CD4-positive, alpha-beta T cell treated with Interleukin-15 for 1 hour (primary cell): Measurements from ENCODE around the gene GALNTL6.

Experiments used
- DNase-seq: peaks from one replicate; pipeline ENCODE4 v3.0.0-alpha.2; 2020

The GALNTL6 gene

DNA sequence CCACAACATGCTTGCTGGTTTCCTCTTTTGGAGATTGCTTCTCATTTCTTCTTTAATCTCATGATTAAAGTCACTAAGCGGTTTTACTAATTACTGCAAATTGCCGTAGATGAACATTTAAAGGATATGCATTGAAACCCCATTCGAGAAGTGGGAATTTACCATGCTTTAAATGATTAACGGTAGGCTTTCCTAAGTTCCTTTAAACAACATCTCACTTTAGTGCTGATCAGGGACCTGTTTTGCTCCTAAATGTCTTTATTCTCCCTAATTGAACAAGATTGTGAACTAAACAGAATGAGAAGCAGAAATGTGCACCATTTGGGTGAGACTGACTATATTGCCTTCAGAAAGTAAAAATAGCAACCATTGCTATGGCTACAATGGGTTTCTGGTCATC is 430.3 kb downstream of the GALNTL6 start:
- no peak for DNase-seq

DNA sequence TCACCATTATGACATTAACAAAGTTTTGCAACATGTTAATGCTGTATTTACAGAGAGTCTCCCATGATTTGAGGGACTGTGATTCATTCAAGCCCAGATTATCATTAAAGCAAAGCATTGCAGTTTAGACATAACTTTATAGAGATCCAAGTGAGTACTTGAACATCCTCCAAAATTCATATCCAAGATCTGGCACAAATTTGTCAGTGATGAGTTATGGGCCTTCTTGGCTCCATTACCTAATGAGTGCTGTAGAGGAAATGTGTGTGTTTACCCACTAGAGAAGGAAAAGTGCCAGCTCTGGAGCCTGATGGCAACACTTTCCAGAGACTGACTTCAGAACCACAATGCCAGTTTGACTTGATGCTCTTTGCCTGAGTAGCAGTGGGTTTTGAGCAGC is 432.3 kb downstream of the GALNTL6 start:
- no peak for DNase-seq

DNA sequence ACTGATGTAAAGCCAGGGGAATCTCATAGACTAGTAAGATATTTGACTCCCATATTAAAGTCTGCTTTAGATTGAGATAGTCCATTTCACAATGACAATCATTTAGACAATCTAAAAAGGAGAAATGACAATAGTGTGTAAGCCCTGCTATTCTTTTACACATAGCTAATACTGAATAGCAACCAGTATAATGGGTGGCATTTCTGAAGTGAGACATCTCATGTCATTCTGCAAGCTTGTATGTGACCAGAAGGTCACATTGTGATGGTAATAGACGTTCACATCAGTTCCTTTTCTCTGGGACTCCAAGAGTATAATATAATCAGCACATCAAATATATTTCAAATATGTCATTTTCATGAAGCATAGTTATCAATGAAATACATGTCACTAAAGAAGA is 440.2 kb downstream of the GALNTL6 start:
- no peak for DNase-seq

DNA sequence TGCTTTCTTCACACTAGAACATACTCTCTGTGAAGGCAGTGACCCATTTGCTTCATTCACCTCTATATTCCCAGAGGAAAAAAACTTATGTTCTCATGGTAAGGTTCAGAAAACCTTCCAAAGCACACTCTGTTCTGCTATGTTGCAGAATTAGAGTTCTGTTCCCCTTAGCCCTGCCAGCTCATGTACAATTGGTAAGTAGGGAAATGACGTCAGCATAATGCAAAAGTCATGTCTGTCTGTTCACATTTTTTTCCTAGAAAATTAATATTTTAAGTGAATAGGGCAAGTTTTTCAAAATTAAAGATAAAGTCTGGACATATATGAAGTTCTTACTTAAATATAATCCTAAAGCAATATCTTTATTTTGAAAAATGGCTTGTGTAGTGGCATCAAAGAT is 443.6 kb downstream of the GALNTL6 start:
- DNase-seq = no peak

DNA sequence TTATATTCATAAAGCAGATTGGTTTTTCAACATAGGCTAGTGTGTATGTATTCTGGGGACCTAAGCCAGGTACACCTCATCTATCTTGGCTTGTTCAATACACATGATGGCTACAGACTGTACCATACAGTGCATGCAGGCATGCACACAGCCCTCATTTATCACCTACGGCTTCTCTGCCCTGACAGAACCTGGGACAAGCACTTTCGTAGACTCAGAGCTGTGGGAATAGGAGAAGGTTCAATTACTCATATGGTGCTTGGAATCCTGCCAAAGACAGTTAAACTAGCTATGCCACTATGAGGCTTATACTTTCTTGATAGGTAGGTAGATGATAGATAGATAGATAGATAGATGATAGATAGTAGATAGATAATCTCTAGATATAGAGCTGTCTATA is 457.2 kb downstream of the GALNTL6 start:
- DNase-seq = no peak

DNA sequence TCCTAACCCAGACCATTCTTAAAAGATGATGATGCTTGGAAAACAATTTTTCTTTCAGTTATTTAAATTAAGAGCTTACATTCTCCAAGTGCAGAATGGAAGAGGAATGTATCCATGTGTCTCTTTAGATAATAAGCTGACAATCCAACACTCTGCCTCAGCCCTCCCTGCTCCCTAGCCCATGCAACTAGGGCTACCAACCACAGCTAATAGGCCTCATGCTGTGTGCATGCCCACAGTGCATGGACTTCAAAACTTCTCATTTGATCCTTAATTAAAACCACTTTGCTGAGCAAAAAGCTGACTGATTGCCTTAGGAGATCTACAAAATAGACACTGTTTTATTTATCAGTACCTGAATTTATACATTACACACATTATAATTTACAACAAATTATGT is 473.9 kb downstream of the GALNTL6 start:
- DNase-seq = no peak

DNA sequence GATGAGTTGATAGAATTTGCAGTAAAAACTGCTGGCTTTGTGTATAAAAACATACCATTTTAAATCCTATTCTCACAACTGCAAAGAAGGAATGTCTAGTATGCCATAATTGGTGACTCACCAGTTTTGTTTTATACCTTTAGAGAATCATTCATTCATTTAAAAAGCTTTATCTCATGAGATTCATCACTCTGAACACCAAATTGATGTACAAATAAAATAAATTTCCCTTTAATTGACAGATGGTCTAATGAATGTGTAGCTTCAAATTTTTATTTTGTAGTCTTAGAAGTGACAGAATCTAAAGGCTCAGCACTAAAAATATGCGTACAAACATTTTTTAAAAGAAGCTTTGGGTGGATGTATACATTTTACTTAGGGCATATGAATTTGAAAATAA is 492.5 kb downstream of the GALNTL6 start:
- DNase-seq = no peak

DNA sequence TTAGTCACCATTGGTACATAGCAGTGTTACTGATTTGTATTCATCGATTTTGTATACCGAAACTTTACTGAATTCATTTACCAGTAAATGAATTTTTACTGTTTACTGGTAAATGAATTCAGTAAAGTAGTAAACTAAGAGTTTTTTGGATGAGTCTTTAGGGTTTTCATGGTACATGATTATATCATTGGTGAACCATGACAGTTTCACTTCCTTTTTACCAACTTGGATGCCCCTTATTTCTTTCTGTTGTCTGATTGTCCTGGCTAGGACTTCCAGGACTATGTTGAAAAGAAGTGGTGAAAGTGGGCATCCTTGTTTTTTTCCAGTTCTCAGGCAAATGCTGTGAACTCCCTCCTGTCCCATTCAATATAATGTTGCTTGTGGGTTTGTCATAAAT is 494.9 kb downstream of the GALNTL6 start:
- no peak for DNase-seq

DNA sequence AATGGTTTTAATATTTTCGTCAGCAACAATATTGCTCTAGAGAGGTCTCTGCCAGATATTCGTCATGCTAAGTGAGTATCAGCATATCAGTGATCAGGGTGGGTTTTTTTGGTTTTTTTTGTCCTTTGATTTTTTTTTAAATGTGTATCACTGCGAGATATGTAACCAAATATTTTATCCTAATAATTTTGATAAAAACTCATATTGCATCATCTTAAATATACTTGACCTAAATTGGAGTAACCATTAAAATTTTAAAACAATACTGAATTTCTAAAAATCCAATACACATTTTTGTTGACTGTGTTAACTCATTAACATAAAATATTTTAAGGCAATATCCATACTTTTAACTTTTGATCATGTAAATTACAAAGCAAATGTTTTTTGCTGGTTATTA is 498.5 kb downstream of the GALNTL6 start:
- DNase-seq = no peak

DNA sequence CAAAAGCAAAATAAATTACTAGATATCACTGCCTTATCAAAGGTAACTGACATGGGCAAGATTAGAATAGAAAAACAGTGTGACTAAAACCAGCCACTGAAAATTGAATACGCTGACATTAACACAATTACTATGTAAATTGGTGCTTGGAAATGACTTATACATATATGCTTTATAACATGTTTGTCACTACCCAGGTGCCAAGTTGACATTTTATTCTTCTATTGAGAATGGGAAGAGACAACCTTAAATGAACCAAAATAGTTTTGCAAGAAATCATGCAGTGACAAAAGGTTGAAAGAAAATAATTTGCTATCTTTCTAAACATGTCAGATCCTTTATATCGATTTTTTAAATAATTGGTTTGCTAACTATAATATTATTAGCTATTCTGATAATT is 510.1 kb downstream of the GALNTL6 start:
- DNase-seq = no peak

DNA sequence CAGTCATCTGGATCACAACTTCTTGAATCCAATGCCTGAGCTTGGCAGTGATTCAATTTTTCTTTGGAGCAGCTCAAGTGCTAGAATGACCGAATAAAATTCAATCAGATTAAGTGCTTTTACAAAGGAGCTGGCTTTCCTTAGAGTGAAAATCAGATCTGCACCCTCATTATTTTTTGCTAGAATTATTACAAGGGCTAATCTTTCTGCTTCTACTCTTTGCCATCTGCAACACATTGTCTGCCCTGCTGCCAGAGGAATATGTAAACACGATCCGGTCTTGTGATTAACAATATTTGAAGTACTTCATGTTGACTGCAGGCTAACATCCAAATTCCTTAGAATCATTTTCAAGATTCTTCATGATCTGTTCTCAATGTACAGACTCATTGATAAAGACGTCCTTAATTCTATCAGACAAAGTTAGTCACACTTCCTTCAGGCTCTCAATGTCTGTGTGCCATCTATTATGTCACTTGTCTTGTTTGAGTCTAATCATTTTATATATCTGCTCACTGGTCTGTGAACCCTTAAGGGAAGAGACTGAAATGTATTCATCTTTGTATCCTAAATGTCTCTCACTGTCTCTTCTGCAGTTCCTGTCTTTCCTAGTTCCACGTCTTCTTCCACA is 531.2 kb downstream of the GALNTL6 start:
- DNase-seq = no peak

DNA sequence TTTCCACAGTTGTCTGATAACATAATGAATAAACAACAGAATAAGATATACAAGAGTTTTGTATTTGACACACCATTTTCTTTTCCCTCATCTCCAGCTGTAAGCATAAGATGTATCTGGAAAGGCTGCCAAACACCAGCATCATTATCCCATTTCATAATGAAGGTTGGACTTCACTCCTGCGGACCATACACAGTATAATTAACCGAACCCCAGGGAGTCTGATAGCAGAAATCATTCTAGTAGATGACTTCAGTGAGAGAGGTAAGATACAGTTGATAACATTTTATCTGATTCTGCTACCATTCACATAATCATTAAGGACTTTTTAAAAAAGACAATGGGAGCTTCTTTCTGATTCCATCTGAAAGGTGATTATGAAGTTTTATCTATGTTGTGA is 535.2 kb downstream of the GALNTL6 start:
- no peak for DNase-seq

DNA sequence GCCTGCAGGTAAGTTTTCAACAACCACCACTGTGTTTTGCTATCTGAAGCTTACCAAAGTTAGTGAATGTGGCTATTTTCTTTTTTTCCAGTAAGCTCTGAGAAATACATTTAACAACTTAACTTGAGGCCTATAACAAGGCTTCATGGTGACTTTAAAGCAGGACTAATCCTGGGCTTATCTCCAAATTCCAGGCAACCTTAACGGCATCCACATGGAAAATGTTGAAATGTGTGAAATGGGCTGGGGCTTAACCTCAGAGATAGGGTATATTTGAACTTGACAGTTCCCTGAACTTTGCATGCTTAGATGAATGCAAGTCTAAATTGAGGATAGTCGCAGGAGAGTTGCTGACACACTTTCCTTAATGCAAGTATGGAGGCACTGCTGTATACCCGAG is 539.2 kb downstream of the GALNTL6 start:
- no peak for DNase-seq

DNA sequence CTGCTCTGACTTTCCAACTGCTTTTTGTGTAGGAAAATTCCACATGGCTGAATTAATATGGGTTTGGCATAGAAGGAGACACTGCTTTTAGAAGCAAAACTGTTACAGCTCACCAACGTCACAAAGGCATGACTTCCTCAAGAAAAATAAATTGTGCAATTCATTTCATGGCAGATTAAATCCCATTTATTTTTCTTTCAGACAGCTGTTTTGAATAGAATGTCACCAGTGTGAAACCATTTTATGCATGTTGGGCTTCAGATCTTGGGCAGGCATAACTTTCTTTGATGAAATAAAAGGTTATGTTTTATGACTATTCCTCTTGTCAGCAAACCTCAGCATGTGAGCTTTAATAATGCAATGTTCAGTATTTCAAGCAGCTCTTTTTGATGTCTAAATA is 542.8 kb downstream of the GALNTL6 start:
- no peak for DNase-seq

DNA sequence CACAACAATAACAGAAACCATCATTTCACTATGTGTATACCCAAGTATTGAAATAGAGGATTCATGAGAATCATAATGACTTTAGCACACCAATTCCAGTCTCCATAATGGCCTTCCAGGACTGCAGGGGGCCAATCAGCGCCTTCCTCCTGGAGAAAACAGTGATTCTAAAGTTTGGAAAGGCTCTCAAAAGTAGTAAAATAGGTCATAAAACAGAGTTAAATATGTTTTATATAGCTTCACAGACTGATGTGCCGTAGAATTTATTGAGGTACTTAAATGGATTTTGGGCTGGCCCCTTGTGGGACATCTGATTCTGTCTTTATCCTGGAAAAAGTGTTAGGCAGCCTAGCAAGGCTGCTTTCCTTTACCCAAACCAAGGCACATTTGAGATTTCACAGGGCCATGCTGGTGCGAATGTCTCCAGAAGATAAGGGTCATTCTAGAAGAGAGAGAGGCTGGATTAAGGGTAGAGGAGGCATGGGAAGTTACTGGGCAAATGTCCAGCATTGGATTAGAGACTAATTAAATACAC is 543.9 kb downstream of the GALNTL6 start:
- no peak for DNase-seq

DNA sequence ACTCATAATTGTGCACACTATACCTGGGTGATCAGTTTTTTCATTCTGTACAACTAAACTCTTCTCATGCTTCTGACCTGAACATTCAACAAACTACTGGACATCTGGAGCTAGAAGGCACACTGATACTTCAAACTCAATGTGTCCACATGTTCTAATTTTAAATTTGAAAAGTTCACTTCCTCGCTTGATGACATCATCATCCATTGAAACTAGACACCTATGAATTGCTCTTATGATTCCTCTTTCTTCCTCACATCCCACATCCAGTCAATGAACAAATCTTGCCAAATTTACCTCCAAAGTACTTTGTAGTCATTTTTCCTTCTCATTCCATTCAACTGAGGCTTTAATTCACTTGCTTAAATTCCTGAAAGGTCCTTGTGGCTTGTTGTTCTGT is 549.4 kb downstream of the GALNTL6 start:
- no peak for DNase-seq

DNA sequence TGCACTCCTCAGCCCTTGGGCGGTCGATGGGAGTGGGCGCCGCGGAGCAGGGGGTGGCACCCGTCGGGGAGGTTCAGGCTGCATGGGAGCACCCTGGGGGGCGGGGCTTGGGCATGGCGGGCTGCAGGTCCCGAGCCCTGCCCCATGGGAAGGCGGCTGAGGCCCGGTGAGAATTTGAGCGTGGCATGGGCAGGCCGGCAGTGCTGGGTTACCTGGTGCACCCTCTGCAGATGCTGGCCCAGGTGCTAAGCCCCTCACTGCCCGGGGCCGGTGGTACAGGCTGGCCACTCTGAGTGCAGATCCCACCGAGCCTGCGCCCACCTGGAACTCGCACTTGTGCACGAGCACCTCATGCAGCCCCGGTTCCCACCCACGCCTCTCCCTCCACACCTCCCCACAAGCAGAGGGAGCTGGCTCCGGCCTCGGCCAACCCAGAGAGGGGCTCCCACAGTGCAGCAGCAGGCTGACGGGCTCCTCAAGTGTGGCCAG is 556.3 kb downstream of the GALNTL6 start:
- no peak for DNase-seq

DNA sequence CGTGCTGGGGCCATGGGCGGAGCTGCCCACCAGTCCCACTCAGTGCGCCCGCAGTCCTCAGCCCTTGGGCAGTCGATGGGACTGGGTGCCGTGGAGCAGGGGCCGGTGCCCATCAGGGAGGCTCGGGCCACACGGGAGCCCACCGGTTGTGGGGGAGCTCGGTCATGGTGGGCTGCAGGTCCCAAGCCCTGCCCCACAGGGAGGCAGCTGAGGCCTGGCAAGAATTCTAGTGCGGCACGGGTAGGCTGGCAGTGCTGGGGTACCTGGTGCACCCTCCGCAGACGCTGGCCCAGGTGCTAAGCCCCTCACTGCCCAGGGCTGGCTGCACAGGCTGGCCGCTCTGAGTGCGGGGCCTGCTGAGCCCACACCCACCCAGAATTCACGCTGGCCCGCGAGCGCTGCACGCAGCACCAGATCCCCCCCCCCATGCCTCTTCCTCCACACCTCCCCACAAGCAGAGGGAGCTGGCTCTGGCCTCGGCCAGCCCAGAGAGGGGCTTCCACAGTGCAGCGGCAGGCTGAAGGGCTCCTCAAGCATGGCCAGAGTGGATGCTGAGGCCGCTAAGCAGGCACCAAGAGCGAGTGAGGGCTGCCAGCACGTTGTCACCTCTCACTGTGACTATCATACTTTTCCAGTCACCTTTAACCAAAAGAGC is 564.4 kb downstream of the GALNTL6 start:
- DNase-seq = no peak

DNA sequence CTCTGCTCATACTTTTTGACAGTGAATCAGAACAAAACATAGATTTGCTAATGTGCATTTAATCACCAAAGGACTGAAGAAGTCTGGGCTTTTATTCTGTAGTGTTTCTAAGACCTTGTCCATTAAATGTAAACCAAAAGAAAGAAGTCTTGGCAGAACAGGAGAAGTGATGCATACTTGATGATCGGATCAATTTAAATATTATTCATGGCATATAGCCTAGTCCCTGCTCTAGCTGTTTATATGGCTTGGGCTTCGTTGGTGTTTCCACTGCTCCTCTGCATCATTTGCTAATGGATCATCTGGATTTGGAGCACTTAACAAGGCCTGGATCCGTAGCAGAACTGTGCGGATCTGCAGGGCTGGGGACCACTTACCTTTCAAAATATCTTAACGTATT is 566.6 kb downstream of the GALNTL6 start:
- DNase-seq = no peak

DNA sequence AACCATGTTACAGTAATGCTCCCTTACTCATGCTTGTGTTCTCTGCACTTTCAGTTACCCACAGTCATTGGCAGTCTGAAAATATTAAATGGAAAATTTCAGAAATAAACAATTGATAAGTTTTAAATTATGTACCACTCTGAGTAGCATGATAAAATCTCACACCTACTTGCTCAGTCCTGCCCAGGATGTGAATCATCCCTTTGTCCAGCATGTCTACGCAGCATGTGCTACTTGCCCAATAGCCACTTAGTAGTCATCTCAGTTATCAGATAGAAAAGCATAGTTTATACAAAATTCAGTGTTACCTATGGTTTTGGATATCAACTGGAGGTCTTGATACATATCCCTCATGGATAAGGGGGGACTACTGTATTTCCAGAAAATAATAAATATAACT is 577.1 kb downstream of the GALNTL6 start:
- no peak for DNase-seq

DNA sequence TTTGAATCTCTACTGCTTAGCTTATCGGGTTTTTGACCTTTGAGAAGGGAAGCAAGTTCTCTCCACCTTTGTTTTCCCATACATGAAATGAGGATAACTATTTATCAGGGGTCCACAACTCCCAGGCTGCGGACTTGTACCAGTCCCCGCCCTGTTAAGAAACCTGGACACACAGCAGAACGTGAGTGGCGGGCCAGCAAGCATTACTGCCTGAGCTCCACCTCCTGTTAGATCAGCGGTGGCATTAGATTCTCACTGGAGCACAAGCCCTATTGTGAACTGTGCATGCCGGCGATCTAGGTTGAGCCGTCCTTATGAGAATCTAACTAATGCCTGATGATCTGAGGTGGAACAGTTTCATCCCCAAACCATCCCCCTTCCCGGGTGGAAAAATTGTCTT is 579.5 kb downstream of the GALNTL6 start:
- DNase-seq = no peak

DNA sequence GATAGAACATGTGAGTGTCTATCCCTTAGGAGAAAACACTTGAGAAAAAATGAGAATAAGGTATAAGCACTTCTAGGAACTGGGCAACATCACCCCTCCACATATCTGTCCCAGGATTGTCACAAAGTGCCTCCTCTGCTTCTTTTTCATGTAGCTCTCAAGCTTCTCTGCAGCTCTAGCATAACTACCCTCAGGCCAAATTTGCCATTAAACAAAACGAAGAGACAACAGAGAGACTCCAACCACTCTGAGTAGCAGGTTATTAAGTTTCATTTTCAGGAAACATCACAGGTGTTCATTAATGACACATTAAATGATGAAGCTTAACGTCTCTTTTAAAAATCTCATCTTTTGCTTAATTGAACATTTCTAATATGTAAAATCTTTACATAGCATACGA is 580.0 kb downstream of the GALNTL6 start:
- DNase-seq = no peak

DNA sequence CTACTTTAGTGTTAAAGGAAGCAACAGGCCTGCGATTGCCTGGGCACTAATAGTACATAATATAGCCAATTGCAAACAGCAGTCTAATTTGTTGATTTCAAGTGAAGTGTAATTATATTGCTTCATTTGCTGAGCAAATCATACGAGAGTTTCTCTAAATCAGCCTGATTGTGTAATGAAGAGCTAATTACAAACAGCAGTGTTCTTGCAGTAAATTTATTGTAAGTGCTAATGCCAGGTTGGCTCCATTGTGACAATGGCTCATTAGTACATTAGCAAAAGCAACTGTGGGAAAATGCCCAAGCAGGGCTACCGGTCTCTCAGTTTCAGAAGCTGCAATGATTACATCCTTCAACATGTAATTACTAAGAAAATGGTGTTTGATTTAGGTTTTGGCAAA is 591.5 kb downstream of the GALNTL6 start:
- no peak for DNase-seq

DNA sequence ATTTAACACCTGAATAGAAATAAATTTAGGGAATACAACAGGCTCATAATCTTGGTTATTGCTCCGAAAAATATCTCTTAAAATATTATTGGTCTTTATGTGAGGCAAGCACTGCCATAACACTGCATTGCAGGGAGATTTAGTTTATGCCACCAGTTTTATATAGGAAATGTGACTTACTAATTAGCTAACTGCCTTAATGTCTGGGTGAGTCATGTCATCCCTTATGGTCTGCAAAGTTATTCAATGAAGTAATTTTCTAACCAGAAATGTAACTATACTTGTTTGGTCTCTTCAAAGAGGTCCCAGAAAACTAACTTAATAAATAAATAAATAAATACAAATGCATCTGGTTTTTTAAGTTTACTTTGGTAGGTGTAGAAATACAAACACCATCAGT is 597.2 kb downstream of the GALNTL6 start:
- DNase-seq = no peak

DNA sequence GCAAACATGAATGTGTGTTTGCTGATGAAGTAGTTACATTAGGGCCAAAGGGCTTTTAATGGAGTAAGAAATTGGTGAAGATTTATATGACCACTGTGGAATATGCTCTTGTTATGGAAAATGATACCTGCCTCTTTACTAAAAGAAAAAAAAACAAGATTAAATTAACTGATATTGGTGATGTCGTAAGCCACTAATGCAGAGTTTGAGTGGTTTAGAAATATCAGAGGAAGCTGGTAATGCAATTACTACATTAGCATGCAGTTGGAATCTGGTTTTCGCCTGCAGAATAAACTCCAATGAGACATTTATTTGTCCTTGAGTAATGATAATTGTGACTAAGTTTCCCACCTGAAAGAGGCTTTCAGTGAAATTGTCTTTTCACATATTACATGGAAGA is 597.9 kb downstream of the GALNTL6 start:
- DNase-seq = no peak
